DMS53 treated with DMSO at 0.1 percent for 48 hours (cell line): ENCODE measurements around the gene GALNT16.
A peak's percentile ranks its signal among the peaks of the same experiment; 100 is the strongest.
"Not testable (repeated sequence)": the region's sequence is repeated elsewhere in the genome, so short reads cannot be mapped to it uniquely, and the experiment has no call there.

ENCODE experiments used
- DNase-seq: peaks from one replicate; lab custom pipeline; 2025; ENCODE audit not compliant: unreplicated experiment; lab: John Stamatoyannopoulos, UW

Gene GALNT16

DNA sequence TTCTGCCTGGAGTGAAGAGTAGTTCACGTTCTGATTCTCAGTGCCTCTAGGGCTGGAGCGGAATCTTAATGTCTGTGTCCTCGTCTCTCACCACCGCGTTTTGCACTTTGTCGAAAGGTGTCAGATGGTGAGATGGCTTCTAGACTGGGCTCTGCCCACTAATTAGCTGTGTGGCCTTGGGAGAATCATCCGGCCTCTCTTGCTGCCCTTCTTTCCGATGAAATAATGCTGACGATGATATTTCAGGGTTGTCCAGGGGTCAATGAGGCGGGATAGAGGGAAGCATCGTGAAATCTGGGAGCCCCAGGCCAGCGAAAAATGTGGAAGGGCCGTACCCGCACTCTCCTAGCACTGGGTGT is 811 bp upstream of the GALNT16 start:
- no peak for DNase-seq

DNA sequence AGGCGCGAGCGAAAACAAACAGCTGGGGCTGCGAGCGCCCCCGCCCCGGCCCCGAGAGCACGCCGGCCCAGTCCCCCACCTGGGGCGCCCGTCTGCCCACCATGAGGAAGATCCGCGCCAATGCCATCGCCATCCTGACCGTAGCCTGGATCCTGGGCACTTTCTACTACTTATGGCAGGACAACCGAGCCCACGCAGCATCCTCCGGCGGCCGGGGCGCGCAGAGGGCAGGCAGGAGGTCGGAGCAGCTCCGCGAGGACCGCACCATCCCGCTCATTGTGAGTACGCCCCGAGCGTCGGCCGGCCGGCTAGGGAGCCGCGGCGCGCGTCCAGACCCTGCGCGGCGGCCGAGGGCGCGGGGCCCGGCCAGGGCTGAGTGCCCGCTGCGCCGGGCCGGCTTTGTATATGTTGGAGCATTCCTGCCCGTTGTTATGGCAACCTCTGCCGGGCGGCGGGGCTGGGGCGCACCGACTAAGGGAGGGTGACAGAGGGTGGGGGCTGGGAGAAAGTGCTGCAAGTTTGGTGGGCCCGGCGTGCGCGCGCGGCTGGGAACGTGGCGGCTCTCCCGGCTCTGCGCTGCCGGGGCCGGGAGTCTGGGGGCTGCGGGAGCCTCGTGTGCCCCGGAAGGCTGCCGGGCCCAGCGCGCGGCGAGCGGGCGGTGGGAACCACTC is 367 bp downstream of the GALNT16 start:
- DNase-seq: no peak

DNA sequence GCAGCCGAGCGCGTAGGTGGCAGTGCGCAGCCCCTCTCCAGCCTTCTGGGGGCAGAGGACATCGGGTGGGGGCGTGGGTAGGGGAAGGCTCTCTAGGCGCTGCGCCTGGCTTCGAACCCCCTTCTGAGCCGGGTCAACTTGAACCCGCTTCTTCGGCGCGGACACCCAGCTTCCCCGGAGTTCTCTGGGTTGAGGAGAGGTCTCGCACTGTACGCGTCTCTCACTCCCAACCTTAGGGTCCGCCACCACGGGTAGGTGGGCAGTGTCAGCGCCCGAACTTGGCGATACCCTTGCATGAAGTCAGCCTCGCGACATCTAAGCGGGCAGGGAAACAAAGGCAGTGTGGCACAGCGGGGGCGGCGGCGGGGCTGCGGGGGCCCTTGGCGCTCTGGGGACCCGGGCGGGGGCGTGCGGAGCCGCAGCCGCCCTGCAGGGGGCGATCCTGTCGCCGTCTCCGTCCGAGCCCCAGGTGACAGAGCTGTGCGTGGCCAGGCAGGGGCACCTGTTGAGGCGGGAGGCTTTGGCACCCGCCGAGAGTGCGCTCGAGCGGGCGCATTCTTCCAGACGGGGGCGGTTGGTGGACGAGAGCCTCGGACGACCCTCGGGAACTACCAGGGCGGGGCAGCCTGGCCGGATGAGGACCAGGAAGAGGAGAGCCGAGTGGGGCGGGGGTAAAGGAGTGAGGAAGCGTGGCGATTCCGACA is 1.1 kb downstream of the GALNT16 start:
- DNase-seq: no peak

DNA sequence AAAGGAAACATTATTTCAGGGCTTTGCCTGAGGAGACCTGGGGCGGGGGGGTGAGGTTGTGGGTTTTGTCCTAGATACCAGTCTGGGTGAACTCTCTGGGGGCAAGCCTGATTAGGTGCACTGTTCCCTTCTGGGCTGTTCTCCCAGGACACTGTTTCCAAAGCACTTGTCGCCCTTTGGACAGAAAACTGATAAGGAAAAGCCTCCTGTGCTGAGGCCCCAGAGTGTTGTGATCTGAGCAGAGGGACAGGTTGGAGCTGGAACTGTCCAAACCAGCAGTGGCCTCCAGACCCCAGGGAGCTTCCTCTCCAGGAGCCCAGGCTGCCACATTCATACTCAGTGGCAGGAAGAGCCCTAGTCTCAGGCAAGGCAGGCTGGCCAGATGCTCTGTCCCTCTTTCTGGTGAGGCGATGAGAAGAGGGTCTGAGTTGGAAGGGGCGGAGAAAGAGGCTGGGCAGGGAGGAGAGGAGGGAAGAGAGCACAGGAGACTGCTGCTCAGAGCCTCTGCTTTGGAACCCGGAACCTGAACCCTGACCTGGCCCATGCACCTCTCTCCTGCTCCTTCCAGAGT is 1.9 kb downstream of the GALNT16 start:
- no peak for DNase-seq

DNA sequence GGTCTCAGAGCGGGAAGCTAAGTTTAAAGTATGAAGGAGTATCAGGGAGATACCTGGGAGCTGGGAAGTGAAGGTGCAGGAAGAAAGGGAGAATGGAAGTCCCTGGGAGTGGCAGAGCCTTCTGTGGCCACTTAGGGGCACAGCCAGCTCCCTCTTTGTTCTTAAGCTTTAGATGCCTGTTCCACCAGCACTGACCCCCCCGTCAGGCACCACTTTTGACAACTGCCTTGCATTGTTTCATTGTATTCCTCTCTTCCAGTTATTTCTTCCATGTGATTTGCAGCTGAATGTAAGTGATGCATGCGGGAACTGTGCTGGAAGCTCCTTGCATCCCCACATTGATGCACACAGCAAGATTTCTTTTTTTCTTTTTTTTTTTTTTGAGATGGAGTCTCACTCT is 2.6 kb downstream of the GALNT16 start:
- no peak for DNase-seq

DNA sequence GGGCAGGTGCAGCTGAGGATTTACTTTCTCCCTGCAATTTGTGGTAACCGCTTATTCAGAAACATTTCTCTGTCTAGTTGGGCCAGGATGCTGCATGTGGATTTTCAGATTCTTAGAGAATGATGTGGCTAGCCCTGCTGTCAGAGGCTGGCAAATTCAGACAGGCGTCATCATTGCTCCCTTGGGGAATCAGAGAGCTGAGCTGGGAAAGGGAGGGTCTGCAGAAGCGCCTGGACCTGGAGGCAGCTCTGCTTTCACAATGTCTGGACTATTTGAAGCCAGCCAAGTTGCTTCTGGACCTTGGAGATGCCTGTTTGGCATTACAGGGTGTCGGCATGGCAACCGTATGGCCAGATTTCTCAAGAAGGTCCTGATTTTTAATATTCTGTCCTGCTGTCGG is 3.4 kb downstream of the GALNT16 start:
- DNase-seq: no peak

DNA sequence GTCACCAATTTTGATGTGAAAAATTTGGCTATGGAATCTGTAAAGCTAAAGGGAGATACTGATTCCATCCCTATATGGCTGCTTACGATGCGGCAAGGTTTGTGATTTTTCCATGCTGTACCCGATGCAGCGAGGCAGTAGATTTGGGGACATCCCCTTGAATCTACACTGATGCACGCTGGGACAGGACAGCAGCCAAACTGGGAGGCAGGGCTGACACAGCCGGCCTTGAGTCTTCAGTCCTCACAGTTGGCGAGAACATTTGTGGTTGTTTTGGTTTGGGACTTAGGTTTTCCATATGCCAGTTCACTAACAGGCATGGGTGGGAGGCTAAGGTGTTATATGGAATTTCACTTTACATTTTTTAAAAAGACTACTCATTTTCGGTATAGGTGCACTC is 3.8 kb downstream of the GALNT16 start:
- DNase-seq: no peak

DNA sequence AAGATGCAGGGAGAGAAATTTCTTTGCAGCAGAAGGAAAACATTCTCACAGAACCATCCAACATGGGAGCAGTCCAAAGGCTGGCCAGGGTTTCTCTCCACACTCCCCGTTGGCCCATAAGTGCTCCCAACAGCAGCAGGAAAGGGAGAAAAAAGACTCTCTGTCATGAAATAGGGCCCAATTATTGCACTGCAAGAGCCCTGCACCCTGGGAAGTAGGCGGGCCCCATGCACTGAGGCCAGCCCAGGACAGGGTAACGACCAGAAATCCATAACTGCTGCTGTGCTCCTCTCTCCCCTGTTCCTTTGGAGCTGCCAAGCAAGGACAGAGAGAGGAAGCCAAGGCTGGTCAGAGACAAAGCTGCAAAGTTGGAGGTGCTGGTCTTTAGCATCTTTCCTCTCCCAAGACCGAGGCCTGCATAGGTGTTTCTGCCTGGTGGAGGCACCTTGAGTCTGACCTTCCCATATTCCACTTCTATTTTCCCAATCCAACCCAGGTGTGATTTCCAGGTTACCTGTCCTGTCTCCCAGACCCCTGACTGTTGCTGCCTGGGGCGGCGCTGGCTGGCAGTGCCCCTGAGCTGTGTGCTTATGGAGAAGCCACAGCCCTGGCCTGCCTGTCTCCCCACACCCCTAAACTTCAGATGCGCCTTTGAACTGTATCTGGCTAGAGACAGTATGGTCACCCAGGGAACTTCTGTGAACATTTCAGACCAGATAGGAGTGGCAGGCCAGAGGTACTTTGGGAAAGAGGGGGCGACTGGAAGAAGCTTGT is 6.8 kb downstream of the GALNT16 start:
- no peak for DNase-seq

DNA sequence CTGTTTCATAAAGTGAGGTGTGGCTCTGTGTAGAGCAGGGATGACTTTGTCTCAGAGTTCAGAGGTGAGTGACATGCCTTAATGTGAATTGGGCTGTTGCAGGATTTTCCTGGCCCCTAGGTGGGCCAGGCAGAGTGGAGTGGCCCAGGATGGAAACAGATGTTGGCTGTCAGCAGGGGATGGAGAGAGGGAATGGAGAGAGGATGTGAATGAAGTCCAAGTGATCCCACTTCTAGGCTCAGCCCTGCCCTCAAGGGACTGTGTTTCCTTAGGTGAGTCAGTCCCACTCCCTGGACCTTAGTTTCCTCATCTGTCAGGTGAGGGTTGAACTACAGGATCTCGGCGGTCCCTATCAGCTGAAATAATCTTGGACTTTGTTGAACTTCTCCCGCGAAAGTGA is 7.5 kb downstream of the GALNT16 start:
- no peak for DNase-seq

DNA sequence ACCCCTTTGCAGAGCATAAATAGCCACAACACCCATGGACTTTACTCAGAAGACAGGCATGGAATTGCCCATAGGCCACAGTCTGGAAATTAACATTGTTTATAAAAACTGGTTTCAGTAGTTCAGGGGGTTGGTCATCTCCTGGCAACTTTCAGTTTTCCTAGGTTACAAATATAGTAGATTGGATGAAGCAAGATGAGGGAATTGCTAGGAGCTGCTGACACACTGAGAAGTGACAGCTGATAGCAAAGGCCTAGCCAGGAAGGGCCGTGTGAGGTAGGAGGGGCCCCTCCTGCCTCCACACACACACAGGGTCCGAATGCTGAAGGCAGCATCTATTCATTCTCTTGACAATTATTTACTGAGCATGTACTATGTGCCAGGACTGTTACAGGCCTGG is 8.3 kb downstream of the GALNT16 start:
- no peak for DNase-seq

DNA sequence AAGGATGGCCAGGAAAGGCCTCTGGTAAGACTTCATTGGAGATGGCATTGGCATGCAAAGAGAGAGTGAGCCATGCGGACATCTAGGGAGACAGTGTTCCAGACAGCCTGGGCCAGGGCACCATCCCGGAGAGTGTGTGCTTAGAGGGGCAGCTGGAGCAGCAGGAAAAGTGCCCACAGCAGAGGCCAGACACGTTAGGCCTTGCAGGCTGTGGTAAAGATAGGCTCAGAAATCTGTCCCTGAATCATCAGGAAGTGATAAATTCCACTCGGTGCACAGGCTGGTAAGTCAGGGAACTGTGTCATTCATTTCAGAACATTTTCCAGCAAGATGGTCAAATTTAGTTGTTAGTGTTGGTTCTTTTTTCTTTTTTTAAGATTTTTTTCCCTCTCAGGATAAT is 8.8 kb downstream of the GALNT16 start:
- no peak for DNase-seq

DNA sequence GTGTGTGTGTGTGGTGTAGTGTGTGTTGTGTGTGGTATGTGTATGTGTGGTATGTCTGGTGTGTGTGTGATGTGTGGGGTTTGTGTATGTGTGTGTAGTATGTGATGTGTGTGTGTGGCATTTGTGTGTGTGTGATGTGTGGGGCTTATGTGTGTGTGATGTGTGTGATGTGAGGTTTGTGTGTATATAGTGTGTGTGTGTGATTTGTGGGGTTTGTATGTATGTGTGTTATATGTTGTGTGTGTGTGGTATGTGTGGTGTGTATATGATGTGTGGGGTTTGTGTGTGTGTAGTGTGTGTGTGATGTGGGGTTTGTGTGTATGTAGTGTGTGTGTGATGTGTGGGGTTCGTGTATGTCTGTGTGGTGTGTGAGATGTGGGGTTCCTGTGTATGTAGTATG is 9.4 kb downstream of the GALNT16 start:
- DNase-seq: no peak

DNA sequence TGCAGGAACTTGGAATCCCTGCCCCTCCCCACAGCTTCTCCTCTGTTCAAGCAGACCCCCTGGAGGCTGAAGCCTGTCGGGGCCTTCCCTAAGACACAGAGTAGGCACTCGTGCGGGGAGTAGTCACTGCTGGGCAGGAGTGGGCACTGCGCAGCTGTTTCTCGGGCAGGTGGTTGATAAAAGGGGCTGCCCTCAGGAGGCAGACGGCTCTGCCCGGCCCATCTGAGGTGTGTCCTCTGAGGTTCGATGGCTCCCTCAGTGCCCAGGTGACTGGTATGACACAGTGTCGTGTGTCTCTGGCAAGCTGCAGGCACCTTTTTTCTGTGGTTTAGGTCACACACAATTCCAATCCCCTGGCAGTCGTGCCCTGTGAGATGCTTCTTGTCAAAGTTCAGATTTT is 10.1 kb downstream of the GALNT16 start:
- DNase-seq: no peak

DNA sequence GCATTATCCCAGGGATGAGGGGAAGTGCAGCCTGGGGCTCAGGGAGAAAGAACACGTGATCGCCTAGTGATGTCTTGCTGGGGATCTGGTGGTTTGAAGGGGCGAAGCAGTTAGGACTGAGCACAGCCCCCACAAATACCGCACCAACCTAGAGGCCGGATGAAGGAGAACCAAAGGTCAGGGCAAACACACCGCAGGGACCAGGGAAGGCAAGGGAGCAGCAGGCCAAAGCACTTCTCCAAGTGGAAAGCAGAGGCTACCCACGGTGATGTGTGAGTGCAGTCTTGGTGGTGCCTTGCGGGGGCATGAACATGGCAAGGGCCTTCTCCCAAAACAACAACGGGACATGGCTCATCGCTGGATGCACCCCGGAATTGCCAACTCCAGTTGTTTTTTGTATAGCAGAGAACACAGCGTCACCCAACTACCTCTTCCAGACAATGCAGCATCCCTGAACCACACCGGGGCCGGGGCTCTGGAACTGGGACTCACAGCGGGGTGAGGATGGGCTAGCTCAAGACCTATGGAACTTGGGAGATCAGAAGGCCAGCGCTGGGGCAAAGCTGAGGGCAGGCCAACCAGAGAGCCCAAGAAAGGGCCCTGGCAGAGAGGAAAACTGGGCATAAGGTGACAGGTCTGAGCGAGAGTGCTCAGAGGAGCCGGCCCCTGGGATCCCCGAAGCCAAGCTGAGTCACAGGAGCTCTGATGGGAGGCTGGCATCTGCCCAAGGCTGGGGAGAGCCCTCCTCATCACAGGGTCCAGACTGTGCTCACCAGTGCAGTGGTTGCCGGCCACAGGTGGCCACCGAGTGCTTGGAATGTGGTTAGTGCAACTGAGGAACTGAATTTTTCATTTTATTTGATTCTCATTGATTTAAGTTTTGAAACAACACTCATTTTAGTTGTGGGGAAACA is 11.1 kb downstream of the GALNT16 start:
- no peak for DNase-seq

DNA sequence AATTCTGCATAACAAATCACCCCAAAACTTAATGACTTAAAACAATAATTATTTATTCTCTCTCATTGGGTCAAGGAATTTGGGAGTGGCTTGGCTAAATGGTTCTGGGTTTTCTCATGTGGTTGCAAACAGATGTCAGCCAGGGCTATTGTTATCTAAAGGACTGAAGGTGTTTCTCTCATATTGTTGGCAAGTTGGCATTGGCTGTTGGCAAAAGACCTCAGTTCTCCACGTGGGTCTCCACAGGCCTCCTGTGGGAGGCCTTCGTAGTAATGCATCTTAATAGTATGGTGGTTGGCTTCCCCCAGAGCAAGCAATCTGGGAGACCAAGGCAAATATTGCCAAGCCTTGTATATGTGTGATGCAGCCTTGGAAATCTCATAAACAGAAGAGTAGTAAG is 14.4 kb downstream of the GALNT16 start:
- DNase-seq: no peak

DNA sequence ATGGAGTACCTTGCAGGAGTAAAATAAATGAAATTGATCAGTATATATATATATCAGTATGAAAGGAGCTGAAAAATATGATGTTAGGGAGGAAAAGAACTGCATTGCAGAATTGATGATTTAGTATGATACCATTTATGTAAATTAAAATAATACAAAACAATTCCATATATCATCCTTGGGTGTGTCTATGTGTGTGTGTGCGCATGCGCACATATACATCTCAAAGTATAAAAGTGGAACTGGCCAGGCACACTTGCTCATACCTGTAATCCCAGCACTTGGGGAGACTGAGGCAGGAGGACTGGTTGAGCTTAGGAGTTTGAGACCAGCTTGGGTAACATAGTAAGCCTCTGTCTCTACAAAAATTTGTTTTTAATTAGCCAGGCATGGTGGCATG is 15.4 kb downstream of the GALNT16 start:
- no peak for DNase-seq

DNA sequence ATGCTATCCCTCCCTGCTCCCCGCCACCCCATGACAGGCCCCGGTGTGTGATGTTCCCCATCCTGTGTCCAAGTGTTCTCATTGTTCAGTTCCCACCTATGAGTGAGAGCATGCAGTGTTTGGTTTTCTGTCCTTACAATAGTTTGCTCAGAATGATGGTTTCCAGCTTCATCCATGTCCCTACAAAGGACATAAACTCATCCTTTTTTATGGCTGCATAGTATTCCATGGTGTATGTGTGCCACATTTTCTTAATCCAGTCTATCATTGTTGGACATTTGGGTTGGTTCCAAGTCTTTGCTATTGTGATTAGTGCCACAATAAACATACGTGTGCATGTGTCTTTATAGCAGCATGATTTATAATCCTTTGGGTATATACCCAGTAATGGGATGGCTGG is 17.4 kb downstream of the GALNT16 start:
- DNase-seq: not testable (repeated sequence)

DNA sequence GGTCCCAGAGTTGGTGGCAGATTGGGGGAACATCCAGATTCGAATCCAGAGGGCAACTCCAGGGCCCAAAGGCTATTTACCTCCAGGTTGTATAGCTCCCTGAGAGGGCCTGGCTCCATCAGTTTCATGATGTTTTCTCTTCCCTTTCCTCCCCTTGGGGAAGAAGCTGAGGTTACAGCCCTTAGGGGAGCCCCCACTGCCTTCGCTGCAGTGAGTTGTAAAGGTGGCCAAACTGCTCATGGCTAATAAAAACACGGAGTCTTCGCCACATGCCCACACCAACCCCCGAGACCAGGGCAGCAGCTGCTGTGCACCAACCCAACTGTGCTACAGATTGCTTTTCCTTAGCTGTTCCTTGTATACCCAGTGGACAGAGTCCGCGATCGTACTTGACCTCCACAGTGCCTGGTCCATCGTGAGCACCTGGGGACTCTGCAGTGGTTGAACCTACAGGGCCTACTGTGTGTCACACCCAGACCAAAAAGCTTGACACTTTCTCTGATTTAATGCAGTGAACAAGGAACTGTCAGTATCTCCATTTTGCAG is 20.9 kb downstream of the GALNT16 start:
- DNase-seq: no peak

DNA sequence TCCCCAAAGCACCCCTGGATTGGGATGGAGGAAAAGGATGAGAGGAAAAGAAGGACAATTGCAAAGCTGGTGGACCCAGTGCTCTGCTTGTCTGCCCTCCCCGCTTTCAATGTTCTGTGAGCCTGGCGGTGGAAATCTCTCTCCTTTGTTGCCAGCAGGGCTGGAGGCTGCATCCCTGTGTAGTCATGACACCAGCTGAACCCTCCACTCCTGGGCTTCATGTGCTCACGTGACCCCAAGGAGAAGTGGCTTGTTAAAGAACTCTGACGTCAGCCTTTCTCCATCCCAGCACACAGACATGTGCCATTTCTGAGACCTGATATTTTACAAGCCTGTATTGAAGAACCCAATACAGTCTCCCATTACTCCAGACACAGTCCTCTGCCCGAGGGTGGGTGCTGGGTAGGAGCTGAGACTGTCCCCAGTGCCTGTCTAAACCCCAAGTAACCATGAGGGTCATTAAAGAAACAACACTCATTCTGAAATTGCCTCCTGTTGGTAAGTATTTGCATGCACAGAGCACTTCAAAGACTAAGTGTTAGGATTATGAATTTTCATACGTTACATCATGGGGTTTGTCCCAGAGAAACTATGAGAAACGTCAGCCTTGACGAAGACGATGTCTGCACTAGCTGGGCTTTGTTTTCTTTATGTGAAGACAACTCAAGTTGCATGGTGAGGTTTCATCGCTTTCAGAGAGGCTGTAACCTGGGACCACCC is 21.7 kb downstream of the GALNT16 start:
- DNase-seq: peak; percentile 54

DNA sequence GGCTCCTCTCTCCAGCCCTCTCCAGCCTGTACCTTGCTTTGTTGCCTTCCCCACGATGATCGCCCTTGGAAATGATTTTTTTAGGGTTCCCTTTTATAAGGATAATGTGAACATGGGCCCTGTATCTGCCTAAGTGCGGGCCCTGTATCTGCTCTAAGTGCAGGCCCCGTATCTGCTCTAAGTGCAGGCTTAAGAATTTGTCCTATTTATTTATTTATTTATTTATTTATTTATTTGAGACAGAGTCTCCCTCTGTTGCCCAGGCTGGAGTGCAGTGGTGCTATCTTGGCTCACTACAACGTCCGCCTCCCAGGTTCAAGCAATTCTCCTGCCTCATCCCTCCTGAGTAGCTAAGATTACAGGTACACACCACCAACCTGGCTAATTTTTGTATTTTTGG is 22.5 kb downstream of the GALNT16 start:
- DNase-seq: no peak
